Endometrium (tissue), 2 donors: Measurements from ENCODE around the gene NRXN2.

ENCODE experiments used
- FAIRE-seq: peaks from 2 replicates; lab custom pipeline; 2012; peaks lifted over from hg19 to GRCh38; lab: Jason Lieb, UNC
- donor health status: control.
- donor health status: control.

NRXN2 gene

DNA sequence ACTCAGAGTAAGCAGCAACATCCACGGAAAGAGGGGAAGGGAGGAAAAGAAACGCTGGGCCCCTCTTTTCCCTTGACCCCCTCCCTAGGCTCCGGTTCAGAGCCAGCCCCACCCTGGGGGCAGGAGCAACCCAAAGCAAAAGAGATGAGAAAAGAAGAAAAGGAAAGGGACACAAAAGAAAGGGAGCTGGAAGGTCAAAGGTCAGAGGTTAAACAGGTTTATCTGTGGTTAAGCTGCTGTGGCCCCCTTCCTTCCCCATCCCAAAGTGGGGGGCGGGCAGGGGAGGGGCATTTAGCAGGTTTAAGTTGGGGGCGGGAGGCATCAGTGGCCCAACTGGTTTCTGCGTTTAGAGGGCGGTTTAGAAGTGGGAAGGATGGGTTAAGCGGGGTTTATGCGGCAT is 96.4 kb downstream of the NRXN2 start:
- no peak for FAIRE-seq

DNA sequence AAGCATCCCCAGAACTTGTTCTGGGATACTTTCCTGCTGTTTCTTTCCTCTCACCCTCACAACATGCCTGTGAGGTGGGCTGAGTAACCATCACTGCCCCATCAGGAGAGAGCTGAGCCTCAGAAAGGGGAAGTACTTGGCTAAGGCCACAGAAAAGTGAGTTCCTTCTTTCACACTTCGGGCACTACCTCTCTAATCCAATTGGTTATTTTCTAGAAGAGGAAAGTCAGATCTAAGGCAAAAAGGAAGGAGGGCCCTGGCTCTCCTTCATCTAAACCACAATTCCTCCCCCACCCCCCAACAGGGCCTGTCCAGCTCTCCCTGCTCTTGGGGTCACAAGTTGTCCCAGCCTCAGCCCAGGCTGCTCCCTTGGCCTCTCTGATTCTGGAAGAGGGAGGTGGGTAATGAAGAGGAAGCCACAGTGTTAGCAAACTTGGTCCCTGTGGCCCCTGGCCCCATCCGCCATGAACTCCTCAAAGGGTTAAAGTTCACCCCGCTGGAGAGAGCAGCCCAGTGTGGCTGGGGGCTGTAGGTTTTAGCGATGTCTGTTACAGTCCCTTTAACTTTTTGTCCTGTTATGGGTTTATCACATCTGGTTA is 98.0 kb downstream of the NRXN2 start:
- FAIRE-seq = no peak

DNA sequence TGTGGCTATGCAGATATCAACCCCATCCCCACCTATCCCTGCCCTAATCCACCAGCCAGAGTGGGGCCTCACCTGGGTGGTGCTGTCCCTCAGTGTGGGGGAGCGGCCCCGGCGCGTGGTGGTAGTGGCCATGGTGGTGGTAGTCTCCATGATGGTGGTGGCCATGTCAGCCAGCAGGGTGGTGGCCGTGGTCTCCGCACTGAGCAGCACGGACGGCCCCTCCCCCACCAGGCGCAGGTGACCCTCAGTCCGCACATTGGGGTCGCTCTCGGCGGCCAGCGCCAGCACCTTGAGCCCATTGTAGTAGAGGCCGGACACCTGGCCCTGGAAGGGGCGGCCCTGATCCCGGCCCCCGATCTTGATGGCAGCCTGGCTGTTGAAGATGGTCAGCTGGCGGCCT is 100.3 kb downstream of the NRXN2 start:
- no peak for FAIRE-seq

- FAIRE-seq = no peak
Measured at GRCh38 chr11:64621283-64622019, 101.5 kb downstream of the NRXN2 start.

GRCh38 chr11:64620381-64620971 is 102.5 kb downstream of the NRXN2 start:
- no peak for FAIRE-seq

DNA sequence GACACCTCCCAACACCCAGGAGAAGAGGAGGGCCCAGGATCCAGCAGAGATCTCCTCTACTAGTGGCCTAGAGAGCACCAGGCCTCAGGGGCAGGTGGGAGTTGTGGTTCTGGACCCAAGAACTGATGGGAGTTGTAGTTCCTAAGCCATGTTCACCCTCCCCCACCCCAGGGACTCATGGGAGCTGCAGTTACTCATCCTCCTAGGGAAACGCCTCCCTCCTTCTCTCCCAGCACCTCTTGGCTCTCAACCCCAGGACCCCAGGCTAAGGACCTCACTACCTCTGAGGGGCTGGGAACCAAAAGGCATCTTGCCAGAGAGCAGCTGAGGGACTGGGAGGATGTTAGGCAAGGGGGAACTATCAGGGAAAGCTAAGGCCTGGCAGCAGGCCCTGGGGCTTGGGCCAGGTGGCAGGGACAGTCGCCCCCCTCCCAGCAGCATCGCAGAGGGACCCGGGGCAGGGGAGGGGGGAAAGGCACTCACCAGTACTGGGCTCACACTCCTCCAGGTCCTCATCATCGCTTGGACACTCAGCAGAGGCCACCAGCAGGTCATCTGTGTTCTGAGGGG is 103.1 kb downstream of the NRXN2 start:
- no peak for FAIRE-seq

DNA sequence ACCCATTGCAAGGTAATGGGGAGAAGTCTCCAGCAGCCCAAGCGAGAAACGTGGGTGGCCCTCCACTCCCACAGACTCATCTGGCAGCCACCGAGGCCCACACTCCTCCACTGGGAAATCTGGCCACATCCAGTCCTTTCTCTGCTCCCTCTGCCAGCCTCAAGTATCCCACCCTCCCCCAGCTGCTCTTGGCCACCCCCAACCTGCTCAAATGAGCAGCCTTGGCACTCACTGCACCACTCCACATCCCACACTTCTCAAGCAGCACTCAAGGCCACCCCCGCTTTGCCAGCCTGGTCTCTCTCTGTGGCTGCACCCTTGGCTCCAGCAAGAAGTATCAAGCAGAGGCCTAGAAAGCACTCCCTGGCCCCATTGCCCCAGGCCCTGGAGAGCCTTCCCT is 103.8 kb downstream of the NRXN2 start:
- no peak for FAIRE-seq

DNA sequence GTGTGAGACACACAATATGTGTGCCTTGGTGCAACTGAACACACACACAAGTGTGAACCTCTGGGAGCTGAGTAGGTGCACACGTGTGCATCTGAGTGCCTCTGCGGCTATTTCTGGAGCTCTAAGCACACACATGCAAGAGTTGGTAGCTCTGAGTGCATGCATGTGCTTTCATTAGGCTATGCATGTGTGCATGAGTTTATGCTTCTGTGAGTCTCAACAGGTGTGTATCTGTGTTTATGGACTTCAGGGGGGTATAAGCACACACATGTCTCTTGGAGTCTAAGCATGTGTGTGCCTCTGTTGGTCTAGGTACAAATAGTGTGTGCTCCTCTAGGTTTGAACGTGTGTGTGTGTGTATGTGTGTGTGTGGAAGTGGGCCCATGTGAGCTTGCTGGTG is 106.2 kb downstream of the NRXN2 start:
- FAIRE-seq = no peak

GRCh38 chr11:64614917-64615316 is 108.1 kb downstream of the NRXN2 start:
- no peak for FAIRE-seq

DNA sequence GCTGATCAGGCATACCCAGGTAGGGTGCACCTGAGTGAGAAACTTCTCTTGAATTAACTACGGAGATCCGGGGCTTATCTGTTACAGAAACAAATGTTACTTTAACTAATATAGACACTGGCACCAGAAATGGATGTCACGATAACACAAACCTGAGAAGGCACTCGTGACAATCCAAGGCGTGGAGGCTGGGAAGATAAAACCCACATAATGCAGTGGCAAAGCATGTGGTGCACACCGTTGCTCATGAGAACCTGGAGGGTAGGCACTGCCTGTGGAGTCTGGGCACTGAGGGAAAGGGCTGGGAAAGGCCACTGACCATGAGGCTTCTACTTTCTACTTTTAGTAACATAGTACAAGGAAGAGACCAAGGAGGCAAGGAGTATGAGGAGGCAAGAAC is 109.3 kb downstream of the NRXN2 start:
- FAIRE-seq = no peak

DNA sequence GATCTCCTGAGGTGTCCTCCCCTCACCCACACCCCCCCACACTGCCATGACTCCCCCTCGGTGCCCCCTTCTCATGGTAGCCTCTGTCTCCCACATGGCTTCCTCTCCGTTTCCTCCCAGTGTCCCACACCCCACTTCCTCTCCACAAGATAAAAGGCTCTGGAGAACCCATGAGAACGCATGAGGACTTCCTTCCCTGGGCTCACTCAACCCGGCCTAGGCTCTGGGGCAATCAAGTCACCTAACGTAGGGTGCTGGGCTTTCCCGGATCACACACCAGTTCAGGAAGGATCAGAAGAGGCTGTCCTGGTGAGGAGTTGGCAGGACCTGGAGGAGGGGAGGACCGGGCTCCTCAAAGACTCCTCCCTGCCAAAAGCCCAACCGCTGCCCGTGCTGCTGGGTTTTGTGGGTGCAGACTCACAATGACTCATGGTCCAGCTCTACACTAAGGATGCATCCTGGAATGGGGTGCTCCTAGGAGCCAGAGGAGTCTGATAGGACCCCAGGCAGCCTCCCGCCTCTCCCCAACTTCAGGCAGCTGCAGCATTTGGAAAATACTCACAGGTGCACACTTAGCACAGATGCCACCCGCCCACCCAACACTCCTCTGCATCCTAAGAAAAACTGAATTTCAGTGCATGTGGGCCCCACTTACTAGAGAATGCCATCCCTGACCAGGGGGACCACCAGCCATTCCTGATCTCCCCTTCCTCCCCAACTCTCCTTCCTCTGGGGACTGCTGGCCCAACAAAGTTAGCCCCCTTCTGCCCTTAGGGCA is 110.9 kb downstream of the NRXN2 start:
- no peak for FAIRE-seq

GRCh38 chr11:64611176-64611575 is 111.8 kb downstream of the NRXN2 start:
- FAIRE-seq = no peak

DNA sequence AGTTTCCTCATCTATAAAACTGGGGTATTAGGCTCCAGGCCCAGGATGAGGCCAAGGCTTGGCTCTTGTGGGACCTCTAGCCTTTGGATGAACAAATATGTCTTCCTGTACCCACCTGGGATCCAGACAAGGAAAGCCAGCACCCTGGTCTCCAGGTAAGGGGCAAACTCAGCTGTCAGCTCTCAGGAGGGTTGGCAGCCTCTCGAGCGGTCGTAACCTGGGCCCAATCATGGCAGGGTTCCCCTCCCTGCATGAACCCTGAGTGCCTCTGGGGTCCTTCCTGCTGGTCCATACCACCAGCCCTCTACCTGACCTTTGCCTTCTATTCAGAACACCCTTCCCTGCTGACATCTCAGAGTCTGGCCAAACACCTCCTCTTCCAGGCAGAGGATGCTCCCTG is 112.4 kb downstream of the NRXN2 start:
- FAIRE-seq = no peak

- FAIRE-seq = no peak
Measured at GRCh38 chr11:64609436-64610047, 113.5 kb downstream of the NRXN2 start.

GRCh38 chr11:64608636-64609035 is 114.4 kb downstream of the NRXN2 start:
- FAIRE-seq = no peak

DNA sequence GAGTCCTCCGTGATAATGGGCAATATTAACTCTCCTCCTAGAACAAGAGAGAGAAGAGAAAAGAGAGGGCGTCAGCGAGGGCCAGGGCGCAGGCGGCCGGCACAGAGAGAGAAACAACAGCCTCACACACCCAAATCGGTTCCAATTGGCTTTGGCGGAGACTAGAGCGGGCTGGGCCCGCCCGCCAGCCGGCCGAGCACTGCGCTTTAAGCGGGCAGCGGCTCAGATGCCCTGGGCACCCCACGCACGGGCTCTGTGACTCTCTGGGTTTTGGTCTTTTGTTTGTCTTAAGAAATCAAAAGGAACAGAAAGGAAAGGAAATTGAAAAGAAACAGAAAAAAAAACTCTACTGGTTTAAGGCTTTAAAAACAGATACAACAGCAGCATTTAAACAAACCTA is 115.0 kb downstream of the NRXN2 start:
- no peak for FAIRE-seq

GRCh38 chr11:64607381-64607985 is 115.5 kb downstream of the NRXN2 start:
- no peak for FAIRE-seq

DNA sequence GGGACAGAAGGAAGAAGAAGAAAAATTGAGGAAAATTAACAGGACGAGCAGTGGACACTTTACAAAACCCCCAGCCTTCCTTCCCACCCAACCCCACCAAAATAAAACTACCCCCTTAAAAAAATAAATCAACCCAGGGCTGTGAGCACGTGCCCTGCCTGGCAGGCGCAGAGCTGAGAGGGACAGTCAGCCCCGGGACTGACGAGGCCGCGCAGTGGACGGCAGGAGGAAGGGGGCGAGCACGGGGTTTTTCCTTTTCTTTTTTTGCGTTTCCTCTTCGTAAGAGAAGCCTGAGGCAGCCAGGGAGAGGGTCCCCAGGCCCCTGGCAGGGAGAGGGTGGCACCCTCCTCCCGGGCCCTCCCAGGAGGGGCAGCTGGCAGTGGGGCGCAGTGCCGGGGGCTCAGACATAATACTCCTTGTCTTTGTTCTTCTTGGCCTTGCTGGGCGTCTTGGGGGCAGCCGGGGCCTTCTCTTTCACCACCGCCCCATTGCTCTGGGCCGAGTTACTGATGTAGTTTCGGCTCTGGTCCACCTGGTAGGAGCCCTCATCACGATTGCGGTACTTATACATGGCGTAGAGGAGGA is 116.1 kb downstream of the NRXN2 start:
- no peak for FAIRE-seq

DNA sequence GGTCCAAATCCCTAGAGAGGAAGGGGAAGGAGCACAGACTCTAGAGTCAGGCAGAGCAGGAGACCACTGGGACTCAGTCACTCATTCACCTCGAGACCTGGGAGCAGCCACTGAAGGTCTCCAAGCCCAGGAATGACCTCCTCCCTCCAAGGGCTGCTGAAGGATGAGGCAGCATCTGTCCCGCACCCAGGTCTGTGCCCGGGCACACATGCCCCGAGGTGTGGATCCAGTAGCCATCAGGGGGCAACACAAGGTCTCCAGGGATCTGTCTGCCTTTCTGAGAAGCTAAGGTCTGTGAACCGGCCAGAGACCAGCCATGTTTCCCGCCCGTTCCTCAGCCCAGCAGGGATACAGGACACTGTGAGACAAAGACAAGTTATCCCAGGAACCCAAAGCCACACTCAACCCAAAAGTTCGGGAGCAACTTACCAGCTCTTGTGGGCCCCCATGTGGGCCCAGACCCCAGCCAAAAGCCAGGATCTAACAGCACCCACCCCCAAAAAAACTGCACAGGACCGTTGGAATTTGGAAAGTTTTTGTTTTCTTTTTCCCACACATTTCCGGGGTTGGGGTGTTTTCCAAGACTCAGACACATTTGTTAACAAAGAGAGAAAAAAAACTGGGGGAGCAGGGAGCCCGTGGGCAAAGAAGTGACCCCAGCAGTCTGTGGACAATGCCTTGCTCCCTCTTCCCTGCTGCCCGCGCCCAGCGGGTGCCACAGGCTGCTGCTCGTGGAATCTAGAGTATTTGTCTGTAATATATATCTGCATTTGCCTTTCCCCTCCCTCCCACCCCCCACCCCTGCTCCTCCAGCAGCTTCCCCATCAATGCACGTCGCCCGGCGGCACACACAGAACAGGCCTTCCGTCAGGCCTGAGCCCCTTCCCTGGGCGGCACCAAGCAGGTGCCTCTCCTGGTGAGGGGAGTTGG is 117.1 kb downstream of the NRXN2 start:
- no peak for FAIRE-seq

DNA sequence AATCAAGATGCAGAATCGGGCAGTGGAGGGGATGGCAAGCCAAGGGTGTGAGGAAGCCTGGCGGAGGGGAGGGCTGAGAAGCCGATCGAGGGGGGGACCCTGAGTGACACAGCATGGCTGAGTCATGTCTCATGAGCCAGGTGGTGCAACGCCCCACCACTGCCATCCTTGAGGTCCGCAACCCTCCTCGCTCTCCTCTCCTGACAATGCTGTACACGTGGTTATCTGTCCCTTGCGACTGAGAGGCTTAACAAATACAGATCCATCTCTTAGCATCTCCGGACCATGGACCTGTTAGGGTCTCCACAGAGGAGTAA is 117.8 kb downstream of the NRXN2 start:
- FAIRE-seq = no peak
